ENCODE data around the gene ITPKA.

- TF ChIP-seq POLR2AphosphoS5 (IDR thresholded peaks at IDR 0.05; ENCODE audit: low read depth, low read length) (no peak), CTCF (IDR thresholded peaks at IDR 0.05) (no peak), SIN3A (IDR thresholded peaks at IDR 0.05; ENCODE audit: borderline replicate concordance, insufficient read depth, low read depth, low read length) (no peak)
- TF ChIP-seq, protein P1, sequence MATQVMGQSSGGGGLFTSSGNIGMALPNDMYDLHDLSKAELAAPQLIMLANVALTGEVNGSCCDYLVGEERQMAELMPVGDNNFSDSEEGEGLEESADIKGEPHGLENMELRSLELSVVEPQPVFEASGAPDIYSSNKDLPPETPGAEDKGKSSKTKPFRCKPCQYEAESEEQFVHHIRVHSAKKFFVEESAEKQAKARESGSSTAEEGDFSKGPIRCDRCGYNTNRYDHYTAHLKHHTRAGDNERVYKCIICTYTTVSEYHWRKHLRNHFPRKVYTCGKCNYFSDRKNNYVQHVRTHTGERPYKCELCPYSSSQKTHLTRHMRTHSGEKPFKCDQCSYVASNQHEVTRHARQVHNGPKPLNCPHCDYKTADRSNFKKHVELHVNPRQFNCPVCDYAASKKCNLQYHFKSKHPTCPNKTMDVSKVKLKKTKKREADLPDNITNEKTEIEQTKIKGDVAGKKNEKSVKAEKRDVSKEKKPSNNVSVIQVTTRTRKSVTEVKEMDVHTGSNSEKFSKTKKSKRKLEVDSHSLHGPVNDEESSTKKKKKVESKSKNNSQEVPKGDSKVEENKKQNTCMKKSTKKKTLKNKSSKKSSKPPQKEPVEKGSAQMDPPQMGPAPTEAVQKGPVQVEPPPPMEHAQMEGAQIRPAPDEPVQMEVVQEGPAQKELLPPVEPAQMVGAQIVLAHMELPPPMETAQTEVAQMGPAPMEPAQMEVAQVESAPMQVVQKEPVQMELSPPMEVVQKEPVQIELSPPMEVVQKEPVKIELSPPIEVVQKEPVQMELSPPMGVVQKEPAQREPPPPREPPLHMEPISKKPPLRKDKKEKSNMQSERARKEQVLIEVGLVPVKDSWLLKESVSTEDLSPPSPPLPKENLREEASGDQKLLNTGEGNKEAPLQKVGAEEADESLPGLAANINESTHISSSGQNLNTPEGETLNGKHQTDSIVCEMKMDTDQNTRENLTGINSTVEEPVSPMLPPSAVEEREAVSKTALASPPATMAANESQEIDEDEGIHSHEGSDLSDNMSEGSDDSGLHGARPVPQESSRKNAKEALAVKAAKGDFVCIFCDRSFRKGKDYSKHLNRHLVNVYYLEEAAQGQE (IDR thresholded peaks at IDR 0.05; ENCODE audit: insufficient read depth in 1 of 2, low read depth in 2 of 2, low read length in 1 of 2), result no peak
Measured at GRCh38 chr15:41520636-41521035, 27.0 kb downstream of the ITPKA start.

Data from Panc1 (cell line).